ENCODE data around the gene GRAP2.

The GRAP2 gene

DNA sequence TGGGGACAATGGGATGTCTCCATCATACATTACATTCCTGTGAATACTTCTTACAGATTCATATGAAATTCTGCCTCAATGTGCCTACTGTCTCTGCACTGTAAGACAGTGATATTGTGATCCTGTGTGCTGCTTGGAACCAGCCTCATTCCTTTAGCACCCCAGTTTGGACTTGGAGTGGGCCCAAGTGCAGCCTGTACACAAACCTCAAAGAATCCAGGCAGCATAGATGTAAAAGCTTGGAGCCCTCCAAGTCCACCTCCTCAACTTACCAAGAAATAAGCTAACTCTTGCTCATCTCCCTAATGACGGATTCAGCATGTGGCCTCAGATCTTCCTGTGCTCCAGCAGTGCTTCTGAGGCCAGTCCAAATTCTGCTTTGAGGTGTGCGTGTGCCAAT, 24.4 kb downstream of the GRAP2 start:
- no peak for DNase-seq (ENCODE audit: low read depth in 2 of 2)

DNA sequence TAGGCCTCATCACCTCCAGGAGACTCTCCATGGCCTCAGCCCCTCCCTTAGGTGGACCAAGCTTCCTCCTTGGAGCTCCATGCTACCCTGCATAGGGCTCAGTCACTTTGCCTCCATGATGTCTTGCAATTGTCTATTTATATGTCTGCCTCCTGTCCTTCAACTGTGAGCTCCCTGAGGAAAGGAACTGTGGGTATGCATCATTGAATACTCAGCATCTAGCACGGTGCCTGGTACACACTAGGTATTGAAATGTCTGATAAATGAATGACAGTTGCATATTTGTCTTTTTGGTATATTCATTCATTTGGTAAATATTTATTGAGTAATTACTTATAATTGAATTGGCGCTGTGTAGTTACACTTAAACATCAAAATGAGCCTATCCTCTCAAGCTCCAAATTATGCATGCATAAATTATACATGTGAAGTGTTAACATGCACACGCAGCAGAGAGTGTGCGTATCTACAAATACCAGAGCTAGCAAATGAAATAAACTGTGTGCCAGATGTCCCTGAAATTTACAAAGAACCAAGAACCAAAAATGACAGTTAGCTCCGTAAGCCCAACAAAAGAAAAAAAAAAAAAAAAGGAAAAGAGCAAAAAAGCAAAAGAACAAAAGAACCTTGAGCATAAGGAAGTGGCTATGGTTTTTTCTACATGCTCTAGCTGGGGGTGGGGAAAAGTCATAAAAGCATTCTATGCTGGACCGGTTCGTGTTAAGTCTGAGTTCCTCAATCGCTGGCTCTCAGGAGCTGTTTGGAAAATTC, 25.2 kb downstream of the GRAP2 start:
- no peak for DNase-seq (ENCODE audit: low read depth in 2 of 2)

GRCh38 chr22:39926753-39927152, 25.9 kb downstream of the GRAP2 start:
- no peak for DNase-seq (ENCODE audit: low read depth in 2 of 2)

DNA sequence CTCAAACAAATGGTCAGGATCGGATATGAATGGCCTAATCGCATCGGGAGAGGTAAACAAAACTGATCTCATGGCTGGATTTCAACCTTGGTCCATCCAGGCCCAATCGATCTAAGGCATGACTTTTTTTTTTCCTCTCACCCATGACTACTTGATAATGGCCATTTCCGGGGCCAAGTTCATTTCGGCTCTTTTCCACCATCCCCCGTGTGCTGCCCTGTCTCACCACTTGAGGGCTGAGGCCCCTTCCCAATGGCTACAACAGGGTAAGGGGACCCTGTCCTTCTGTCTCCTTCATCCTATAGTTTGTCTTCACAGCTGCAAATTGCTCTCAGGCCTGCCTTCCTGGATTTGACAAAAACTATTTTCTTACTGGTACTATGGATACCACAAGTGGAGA, 26.7 kb downstream of the GRAP2 start:
- no peak for DNase-seq (ENCODE audit: low read depth in 2 of 2)

DNA sequence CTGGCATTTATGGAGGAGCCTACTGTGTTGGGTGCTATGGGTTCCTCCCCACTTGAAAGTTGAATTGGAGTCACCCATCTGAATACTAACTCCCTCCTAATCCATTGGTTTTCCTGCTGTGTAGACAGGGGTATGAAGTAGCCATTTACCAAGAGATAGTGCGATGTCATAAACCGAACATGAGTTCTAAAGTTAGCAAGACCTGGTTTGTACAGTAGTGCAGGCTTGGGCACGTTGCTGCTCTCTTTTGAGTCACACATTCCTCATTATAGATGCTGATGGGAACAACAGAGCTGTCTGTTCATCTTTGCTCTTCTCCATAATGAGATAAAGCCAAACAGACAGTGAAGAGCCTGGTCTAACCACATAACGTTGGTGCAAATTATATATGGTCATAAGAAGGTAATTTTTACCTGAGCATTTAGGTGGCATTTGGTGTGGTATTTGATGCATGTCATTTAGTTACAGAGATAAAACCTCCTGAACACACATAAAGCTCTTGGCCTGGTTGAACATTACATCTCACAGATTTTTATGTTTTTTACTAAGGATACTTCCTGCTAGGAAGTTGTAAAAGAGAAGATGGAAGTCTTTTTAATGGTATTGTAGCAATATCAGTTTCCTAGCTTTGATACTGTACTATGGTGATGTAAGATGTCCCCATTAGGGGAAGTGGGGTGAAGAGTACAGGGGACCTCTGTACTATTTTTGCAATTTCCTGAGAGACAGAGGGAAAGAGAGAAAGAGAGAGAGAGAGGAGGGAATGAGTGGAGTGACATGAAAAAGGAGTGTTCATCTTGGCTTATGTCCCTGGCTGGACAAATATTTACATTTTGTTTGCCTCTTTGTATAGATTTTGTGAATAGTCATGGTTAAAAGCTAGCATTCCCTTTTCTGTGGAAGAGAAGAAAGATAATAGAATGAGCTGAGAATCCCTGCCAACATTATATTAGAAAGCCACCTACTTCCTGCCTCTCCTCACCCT, 27.9 kb downstream of the GRAP2 start:
- DNase-seq (ENCODE audit: low read depth in 2 of 2): no peak

DNA sequence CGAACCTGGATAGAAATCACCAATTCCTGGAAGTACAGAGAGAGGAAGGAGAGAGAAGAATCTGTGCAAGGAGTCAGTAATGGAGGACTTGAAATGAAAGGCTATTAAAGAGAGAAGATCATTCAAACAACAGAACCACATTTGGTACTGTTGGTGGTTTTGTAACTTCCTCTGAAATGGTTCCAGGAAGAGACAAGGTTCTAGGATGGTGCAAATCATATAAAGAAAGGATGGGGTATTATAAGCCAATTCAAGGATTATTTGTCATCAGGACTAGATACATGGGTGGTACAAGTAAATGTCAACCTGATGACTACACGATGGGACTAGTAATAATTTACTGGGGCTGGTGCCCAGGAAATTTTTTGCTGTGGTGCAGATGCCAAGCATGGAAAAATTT, 30.4 kb downstream of the GRAP2 start:
- no peak for DNase-seq (ENCODE audit: low read depth in 2 of 2)

DNA sequence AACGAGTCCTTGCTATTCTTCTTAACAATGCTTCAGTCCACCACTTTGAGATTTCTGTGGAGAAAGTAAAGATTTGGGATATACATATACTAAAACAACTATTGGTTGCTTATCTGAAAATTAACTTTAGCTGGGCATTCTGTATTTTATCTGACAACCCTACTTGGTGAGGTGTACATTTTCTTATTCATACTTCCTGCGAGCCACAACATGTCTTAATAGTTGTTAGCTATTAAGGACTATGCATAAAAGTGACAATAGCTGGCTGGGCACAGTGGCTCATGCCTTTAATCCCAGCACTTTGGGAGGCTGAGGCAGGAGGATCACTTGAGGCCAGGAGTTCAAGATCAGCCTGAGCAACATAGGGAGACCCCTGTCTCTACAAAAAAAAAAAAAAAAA, 31.3 kb downstream of the GRAP2 start:
- no peak for DNase-seq (ENCODE audit: low read depth in 2 of 2)

DNA sequence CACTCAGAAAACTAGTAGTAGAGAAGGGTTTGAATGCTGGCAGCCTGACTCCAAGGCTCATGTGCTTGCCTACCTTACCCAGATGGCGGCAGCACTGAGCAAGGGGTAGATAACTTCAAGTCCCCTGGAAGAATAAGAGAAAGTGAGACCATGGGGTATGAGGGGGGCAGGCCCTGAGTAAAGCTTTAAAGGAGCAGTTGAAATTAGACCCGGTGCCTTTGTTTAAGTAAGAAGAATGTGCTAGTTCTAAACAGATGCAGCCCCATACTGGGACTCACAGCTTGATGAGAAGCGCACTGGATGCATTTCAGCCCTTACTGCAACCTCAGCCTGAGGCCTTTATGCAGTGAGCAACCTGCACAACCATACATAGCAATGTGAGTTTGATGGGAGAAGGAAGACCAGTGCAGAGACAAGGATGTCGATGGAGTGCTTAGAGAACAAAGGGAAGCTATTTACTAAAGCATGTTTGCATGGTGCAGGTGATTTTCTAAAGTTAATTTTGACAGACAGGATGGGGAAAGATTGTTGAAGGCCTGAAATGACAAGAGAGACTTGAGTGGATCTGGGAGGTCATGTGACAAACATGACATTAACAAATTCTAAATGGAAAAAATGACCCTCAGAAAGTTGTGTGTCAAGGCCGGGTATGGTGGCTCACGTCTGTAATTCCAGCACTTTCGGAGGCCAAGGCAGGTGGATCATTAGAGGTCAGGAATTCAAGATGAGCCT, 32.2 kb downstream of the GRAP2 start:
- DNase-seq (ENCODE audit: low read depth in 2 of 2): peak; percentile 52 to 59

- no peak for DNase-seq (ENCODE audit: low read depth in 2 of 2)
Observed at GRCh38 chr22:39933741-39934140, 32.9 kb downstream of the GRAP2 start.

- DNase-seq (ENCODE audit: low read depth in 2 of 2): no peak
Observed at GRCh38 chr22:39935116-39935515, 34.2 kb downstream of the GRAP2 start.

GRCh38 chr22:39935612-39936011, 34.7 kb downstream of the GRAP2 start:
- no peak for DNase-seq (ENCODE audit: low read depth in 2 of 2)

- no peak for DNase-seq (ENCODE audit: low read depth in 2 of 2)
Observed at GRCh38 chr22:39936523-39937145, 35.8 kb downstream of the GRAP2 start.

DNA sequence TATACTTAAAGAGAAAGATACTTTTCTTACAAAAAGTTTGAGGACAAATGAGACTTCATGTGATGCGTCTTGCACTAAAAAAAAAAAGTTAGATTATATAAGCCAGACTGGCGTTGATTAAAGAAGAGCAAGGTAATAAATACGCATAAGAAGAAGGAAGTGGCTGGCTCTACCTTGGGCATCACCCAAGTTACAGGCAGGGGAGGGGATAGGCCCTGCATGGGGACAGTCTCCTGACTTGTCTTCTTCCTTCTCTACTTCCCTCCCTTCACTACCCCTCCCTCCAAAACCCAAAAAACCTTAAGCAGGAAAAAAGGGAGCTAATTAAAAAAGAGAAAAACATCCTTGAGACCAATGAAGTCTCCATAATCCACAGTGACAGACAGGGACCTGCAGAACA, 37.0 kb downstream of the GRAP2 start:
- no peak for DNase-seq (ENCODE audit: low read depth in 2 of 2)

DNA sequence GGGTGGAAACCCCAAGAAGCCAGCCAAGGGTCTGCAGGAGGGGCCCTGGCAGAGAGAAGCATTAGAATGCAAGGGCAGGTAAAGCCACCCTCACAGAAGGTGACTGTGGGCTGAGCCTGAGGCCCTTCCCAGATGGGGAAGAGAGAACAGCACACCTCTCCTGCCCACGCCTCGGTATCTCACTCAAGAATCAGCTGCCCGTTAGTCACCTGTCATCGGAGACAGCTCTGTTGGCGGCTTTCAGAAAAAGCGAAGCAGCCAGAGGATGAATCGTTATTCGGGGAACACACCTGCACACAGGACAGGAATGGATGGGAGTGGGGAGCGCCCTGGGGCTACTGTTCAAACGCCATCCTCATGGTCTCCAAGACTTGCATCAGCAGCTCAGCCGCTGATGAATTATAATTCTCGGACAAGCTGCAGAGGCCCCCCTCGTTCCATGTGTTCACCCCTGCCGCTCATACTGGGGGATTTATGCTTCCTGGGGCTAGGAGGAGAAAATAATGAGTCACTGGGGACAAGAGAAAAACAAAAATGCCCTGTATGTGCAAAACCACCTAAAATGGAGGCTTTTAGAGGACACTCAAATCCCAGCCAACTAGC, 37.7 kb downstream of the GRAP2 start:
- peak in 1 of 2 donors; percentile 48 for DNase-seq (ENCODE audit: low read depth in 2 of 2)

DNA sequence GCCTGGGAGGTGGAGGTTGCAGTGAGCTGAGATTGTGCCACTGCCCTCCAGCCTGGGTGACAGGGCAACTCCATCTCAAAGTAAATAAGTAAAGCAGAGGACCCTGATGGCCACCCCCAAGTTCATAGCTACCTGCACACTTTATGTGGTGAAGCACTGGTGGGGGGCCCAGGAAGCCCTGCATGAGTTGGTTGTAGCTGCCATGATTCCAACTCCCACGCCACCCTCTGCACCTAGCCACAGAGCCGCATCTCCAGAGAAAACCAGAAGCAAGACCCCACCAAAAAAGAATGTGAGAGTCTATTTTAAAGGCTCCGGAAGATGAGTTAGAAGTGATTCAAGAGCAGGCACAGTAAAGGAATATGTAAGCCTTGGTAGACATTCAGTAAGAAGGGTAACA, 38.9 kb downstream of the GRAP2 start:
- DNase-seq (ENCODE audit: low read depth in 2 of 2): no peak

- DNase-seq (ENCODE audit: low read depth in 2 of 2): no peak
Observed at GRCh38 chr22:39940757-39941305, 39.9 kb downstream of the GRAP2 start.

DNA sequence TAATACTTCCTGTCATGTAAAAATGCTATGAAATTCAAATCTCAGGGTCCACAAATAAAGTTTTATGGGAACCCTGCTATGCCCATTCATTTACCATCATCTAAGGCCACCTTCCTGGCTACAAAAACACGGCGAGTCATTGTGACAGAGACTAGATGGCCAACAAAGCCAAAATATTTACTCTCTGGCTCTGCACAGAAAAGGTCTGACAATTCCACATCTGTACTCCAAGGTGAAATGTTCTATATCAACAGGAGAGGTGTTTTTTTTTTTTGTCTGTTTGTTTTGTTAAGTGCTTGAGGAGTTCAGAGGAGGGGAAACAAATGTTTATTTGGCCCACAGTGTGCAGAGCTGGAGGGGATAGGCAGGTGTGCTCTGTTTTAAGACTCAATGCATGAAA, 40.7 kb downstream of the GRAP2 start:
- DNase-seq (ENCODE audit: low read depth in 2 of 2): no peak

- DNase-seq (ENCODE audit: low read depth in 2 of 2): no peak
Observed at GRCh38 chr22:39942439-39943230, 41.8 kb downstream of the GRAP2 start.

DNA sequence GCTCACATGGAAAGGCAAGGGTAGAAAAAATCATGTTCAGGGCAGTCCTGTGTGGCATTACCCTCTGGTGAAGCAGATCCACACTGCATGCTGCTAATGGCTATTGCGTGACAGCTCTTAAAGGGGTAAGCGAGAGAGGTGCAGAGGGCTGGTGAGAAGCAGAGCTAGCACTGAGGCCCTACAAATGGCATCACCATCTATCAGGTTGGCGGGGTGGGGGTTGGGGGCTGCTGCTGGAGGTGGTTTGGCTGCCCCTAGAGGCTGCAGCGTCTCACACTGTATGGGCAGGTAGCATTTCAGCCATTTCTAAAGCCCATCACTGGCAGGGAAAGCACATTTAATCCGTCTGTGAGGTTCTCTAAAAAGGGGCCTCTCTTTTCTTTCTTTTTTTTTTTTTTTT, 42.5 kb downstream of the GRAP2 start:
- DNase-seq (ENCODE audit: low read depth in 2 of 2): peak in 1 of 2 donors; percentile 57
